Stimulated activated naive CD8-positive, alpha-beta T cell treated with anti-CD3 and anti-CD28 coated beads, Interleukin-15, Interleukin-2, amounts not matched to agents 100 ng/mL and 50 ng/mL, for 24 hours (primary cell): ENCODE results near the gene SUGP1.
"Not testable (repeated sequence)": the region's sequence is repeated elsewhere in the genome, so short reads cannot be mapped to it uniquely, and the experiment has no call there.

Experiments used
- H3K27ac Mint-ChIP-seq: one replicate; pipeline ENCODE4 v1.8.0; 2021; ENCODE audit warnings: mild to moderate bottlenecking, mixed read lengths
- H3K27me3 Mint-ChIP-seq: one replicate; pipeline ENCODE4 v1.8.0; 2021; ENCODE audit warnings: mixed read lengths
- H3K36me3 Mint-ChIP-seq: one replicate; pipeline ENCODE4 v1.8.0; 2021; ENCODE audit warnings: low read depth, mixed read lengths
- H3K4me1 Mint-ChIP-seq: one replicate; pipeline ENCODE4 v1.8.0; 2021; ENCODE audit warnings: low read depth, mixed read lengths
- H3K4me3 Mint-ChIP-seq: one replicate; pipeline ENCODE4 v1.8.0; 2021; ENCODE audit warnings: mild to moderate bottlenecking, mixed read lengths
- H3K9me3 Mint-ChIP-seq: one replicate; pipeline ENCODE4 v1.8.0; 2021; ENCODE audit warnings: mixed read lengths

The SUGP1 gene

DNA sequence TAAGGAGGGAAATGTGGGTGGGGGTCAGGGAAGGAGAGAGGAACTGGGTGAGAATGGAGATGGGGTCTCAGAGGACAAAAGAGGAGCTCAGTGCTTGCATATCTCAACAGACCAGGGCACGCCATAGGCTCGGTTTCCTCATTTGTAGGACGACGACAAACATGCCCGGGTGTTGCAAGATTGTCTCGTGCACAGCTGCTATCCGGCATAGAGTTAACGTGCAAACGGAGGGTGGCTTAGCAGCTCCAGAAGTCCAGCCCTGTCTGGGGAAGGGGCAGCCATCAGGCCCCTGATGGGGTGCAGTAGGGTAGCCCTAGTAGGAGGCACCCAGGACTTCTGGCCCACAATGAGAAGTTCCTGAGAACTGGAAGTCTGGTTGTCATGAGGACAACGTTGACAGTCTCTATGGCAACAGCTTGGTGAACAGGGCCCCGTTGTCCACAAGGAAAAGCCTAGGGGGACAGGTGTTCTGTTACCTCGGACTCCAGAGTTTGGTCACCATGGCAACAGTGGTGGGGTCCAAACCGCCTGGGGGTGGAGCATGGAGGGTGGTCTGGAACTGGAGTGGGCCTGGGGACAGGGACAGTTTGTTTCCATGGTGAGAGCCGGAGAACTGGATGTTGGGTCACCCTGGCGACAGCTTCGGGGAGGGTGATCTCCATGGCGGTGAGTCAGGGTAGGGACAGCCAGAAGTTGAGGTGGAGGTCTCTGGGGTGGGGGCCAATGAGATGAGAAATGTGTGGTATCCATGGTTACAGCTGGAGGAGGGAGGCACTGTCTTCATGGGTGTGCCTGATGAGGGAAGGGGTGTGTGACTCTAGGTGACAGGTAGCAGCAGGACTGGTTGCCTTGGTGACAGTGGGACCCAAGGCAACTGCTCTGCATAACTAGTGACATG is 64.0 kb downstream of the SUGP1 start:
- no peak overlapping the region for H3K4me3 Mint-ChIP-seq
- H3K4me1 Mint-ChIP-seq = peaks cover 8% of the 10 kb centered on the region
- H3K27me3 Mint-ChIP-seq = peaks cover 50% of the 10 kb centered on the region
- no peaks in the 10 kb centered on the region for H3K9me3 Mint-ChIP-seq
- no peaks in the 10 kb centered on the region for H3K36me3 Mint-ChIP-seq
- no peak overlapping the region for H3K27ac Mint-ChIP-seq

DNA sequence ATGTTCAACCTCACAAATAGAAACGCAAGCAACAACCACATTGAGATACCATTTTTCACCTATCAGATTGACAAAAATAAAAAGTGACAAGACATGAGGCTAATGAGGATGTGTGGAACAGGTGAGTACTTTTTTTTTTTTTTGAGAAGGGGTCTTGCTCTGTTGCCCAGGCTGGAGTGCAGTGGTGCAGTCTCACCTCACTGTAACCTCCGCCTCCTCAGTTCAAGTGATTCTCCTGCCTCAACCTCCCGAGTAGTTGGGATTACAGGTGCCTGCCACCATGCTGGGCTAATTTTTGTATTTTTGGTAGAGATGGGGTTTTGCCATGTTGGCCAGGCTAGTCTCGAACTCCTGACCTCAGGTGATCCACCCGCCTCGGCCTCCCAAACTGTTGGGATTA is 66.9 kb downstream of the SUGP1 start:
- H3K27me3 Mint-ChIP-seq = peaks cover 58% of the 10 kb centered on the region
- H3K4me1 Mint-ChIP-seq = not testable (repeated sequence)

DNA sequence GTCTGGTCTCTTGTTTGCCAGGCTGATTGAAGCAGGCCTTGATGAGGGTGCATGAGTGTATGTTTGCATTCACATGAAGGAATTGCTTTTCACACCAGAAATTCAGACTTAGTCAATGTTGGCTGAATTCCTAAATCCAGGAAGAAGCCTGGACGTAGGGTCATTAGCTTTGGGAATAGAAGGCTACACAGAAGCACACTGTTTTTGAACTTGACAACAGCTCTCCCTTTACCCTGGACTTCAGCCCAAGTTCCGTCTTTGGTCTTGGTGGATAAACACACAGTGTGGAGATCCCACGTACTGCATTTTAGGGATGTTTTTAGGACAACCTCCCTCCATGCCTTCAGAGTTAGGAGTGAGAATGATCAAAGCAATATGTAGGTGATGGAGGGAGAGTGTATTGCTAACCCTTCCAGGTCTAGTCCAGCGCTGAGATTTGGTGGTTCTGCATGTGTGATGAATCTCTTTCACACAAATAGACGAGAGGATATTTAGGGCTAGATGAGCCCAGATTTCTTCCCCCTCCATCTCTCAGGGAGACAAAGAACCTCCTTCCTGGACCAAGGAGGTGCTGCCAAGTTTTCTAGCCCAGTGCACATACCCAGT is 70.0 kb downstream of the SUGP1 start:
- Mint-ChIP-seq H3K27me3 (peaks cover 41% of the 10 kb centered on the region), H3K4me1 (no peaks in the 10 kb centered on the region), H3K4me3 (no peak overlapping the region), H3K9me3 (no peaks in the 10 kb centered on the region), H3K36me3 (no peaks in the 10 kb centered on the region), H3K27ac (no peak overlapping the region)

More for the DNA sequence above, 66.9 kb downstream of the SUGP1 start:
- not testable (repeated sequence) for H3K27ac Mint-ChIP-seq, H3K4me3 Mint-ChIP-seq, H3K36me3 Mint-ChIP-seq, H3K9me3 Mint-ChIP-seq

DNA sequence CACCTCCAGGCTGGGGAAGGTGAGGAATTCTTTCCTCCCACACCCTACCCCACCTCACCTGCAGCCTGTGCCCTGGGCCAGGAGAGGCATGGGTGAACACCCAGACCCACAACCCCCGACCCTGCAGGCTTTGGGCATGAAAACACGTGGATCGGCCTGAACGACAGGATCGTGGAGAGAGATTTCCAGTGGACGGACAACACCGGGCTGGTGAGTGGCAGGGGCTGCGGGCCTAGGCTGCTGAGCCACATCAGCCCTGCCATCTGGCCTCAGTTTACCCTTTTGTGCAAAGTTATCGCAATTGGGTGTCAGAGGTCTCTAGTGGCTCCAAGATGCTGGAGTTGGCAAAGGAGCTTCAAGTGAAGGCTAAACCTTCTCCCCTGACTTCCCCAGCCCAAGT is 79.8 kb downstream of the SUGP1 start:
- no peak overlapping the region for H3K4me3 Mint-ChIP-seq
- H3K27me3 Mint-ChIP-seq = no peaks in the 10 kb centered on the region
- peaks cover 7% of the 10 kb centered on the region for H3K9me3 Mint-ChIP-seq
- no peaks in the 10 kb centered on the region for H3K4me1 Mint-ChIP-seq
- no peak overlapping the region for H3K27ac Mint-ChIP-seq
- no peaks in the 10 kb centered on the region for H3K36me3 Mint-ChIP-seq

DNA sequence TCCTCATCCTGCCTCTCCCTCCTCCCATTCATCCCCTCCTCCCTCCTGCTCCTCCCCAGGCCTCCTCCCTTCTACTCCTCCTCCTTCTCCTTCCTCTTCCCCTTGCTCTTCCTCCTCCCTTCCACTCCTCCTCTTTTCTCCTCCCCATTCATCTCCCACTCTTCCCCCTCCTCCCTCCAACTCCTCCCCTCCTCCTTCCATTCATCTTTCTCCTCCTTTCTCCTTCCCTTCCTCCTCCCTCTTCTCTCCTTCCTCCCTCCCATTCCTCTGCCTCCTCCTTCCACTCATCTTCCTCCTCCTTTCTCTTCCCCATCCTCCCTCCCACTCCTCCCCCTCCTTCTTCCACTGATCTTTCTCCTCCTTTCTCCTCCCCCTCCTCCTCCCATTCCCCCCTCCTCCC is 80.6 kb downstream of the SUGP1 start:
- Mint-ChIP-seq H3K27ac (no peak overlapping the region), H3K4me3 (no peak overlapping the region), H3K4me1 (no peaks in the 10 kb centered on the region), H3K27me3 (no peaks in the 10 kb centered on the region), H3K36me3 (no peaks in the 10 kb centered on the region), H3K9me3 (peaks cover 7% of the 10 kb centered on the region)

DNA sequence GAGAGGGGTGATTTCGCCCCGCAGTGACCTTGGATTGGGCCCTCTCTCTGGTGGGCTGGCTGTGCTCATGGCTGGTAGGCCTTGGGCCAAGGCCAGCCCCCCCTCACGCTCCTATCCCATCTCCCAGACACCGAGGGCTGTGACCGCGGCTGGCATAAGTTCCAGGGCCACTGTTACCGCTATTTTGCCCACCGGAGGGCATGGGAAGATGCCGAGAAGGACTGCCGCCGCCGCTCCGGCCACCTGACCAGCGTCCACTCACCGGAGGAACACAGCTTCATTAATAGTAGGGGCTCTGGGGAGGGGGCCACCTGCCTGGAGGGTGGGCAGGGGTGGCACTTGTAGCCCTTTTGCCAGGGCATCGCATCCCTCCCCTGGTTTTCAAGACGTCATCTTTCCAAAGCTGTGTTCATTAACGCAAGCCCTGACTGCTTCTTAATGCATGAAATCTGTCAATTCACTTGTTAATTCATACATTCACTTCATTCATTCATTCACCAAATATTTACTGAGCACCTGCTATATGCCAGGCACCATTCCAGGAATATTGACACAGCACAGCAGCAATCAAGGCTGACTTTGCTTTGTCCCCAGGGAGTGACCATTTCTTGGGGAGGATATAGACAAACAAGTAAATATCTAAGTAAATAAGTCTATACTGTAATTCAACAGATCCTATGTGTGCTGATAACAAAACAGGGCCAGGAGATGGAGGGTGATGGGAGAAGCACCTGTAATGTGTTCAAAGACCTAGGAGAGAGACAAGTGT is 82.0 kb downstream of the SUGP1 start:
- Mint-ChIP-seq H3K4me3 (no peak overlapping the region), H3K36me3 (no peaks in the 10 kb centered on the region), H3K9me3 (peaks cover 18% of the 10 kb centered on the region), H3K27me3 (no peaks in the 10 kb centered on the region), H3K4me1 (no peaks in the 10 kb centered on the region), H3K27ac (no peak overlapping the region)

DNA sequence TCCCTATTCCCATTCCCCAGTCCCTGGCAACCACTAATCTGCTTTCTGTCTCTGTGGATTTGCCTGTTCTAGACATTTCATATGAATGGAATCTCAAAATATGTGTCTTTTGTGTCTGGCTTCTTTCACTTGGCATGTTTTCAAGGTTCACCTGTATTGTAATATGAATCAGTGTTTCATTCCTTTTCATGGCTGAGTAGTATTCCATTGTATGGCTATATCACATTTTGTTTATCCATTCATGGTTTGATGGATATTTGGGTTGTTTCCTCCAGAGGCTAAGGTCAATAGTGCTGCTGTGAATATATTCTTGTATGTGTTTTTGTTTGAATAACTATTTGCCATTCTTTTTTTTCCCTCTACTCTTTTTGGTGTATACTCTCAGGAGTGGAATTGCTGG is 84.1 kb downstream of the SUGP1 start:
- H3K4me1 Mint-ChIP-seq = no peaks in the 10 kb centered on the region
- H3K36me3 Mint-ChIP-seq = no peaks in the 10 kb centered on the region
- no peak overlapping the region for H3K4me3 Mint-ChIP-seq
- no peaks in the 10 kb centered on the region for H3K27me3 Mint-ChIP-seq
- peaks cover 19% of the 10 kb centered on the region for H3K9me3 Mint-ChIP-seq
- no peak overlapping the region for H3K27ac Mint-ChIP-seq

DNA sequence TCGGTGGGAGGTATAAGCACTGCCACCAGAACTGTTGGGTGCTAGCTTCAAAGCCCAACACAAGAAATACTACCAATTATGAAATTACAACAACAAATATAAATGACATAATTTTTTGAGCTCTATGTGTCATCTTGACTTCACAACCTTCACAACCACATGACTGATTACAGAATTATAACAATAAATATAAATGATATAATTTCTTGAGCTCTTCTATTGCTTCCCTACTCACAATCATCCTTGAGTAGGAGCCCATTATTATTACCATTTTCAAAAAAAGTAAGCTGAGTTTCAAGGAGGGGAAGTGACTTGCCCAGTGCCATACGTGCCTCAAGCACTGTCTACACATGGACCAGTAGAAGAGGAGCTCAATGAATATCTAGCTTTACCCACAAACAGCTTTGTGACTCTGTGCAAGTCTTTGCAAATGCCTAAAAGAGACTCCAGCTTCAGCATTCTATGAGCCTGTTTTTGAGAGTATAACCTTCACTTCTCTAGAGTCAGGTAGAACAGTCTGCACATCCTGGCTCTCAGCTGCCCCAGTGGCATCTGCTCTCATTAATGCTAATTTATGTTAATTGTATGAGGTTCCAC is 86.0 kb downstream of the SUGP1 start:
- Mint-ChIP-seq H3K27me3 (no peaks in the 10 kb centered on the region), H3K4me3 (no peak overlapping the region), H3K9me3 (peaks cover 19% of the 10 kb centered on the region), H3K4me1 (no peaks in the 10 kb centered on the region), H3K27ac (no peak overlapping the region), H3K36me3 (no peaks in the 10 kb centered on the region)

DNA sequence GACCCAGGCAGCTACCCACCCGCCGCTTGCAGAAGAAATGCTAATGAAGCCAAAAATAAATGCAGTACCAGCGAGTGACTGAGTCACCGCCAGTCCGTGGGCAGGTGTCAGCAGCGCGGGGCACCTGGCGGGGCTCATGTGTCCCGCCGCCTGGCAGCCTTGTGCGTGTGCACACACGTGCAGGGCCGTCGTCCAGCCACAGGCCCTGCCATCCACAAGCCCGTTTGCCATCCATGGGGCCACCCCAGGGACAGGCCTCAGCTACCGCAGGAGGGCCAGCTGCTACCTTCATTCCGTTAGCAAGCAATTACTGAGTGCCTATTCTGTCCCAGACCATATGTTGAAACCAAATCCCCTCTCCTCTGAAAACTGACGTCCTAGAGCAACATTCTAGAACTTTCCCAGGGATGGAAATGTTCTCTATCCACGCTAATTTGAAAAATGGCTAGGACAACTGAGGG is 88.0 kb downstream of the SUGP1 start:
- H3K9me3 Mint-ChIP-seq = peaks cover 19% of the 10 kb centered on the region
- H3K27me3 Mint-ChIP-seq = peaks cover 12% of the 10 kb centered on the region
- no peak overlapping the region for H3K27ac Mint-ChIP-seq
- H3K4me3 Mint-ChIP-seq = no peak overlapping the region
- H3K4me1 Mint-ChIP-seq = no peaks in the 10 kb centered on the region
- no peaks in the 10 kb centered on the region for H3K36me3 Mint-ChIP-seq

DNA sequence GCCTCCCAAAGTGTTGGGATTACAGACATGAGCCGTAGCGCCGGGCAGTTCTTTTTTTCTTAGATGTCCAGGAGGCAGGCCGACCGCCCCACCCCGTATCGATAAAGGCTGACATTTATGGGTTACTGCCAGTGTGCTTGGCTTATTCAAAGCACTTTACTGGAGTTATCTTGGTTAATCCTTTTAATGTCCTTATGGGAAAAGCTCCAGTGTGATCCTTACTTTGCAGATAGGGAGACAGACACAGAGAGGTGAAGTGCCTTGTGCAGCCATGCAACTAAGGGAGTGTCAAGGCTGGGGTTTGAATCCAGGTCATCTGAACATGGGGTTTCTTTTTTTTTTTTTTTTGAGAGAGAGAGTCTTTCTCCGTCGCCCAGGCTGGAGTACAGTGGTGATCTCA is 89.3 kb downstream of the SUGP1 start:
- Mint-ChIP-seq H3K27me3 (peaks cover 16% of the 10 kb centered on the region), H3K27ac (no peak overlapping the region), H3K36me3 (no peaks in the 10 kb centered on the region), H3K9me3 (peaks cover 15% of the 10 kb centered on the region), H3K4me1 (no peaks in the 10 kb centered on the region), H3K4me3 (no peak overlapping the region)

DNA sequence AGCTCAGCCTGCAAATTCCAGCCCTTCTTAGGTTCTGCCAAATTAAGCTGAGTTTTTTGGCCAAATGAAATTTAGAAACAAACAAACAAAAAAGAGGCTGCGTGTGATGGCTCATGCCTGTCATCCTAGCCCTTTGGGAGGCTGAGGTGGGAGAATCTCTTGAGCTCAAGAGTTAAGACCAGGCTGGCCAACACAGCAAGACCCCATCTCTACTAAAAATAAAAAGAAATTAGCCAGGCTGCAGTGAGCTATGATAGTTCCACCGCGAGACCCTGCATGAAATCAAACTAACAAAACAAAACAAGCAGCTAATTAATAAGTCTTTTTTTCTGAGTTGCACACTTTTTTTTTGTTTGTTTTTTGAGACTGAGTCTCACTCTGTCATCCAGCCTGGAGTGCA is 90.6 kb downstream of the SUGP1 start:
- Mint-ChIP-seq H3K27me3 (peaks cover 16% of the 10 kb centered on the region), H3K27ac (no peak overlapping the region), H3K4me3 (no peak overlapping the region), H3K4me1 (no peaks in the 10 kb centered on the region), H3K9me3 (peaks cover 12% of the 10 kb centered on the region), H3K36me3 (no peaks in the 10 kb centered on the region)

DNA sequence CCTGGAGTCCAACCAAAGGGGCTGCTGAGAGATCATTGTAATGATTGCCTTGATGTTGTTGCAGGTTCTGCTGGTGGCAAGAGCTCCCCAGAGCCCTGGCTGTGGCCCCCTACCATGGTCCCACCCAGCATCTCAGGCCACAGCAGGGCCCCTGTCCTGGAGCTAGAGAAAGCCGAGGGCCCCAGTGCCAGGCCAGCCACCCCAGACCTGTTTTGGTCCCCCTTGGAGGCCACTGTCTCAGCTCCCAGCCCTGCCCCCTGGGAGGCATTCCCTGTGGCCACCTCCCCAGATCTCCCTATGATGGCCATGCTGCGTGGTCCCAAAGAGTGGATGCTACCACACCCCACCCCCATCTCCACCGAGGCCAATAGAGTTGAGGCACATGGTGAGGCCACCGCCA is 93.1 kb downstream of the SUGP1 start:
- H3K36me3 Mint-ChIP-seq = no peaks in the 10 kb centered on the region
- H3K4me3 Mint-ChIP-seq = no peak overlapping the region
- no peak overlapping the region for H3K27ac Mint-ChIP-seq
- no peaks in the 10 kb centered on the region for H3K9me3 Mint-ChIP-seq
- H3K27me3 Mint-ChIP-seq = peaks cover 22% of the 10 kb centered on the region
- H3K4me1 Mint-ChIP-seq = no peaks in the 10 kb centered on the region

DNA sequence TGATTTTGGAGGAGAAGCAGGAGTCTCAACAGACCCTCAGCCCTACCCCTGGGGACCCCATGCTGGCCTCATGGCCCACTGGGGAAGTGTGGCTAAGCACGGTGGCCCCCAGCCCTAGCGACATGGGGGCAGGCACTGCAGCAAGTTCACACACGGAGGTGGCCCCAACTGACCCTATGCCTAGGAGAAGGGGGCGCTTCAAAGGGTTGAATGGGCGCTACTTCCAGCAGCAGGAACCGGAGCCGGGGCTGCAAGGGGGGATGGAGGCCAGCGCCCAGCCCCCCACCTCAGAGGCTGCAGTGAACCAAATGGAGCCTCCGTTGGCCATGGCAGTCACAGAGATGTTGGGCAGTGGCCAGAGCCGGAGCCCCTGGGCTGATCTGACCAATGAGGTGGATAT is 93.6 kb downstream of the SUGP1 start:
- H3K36me3 Mint-ChIP-seq = no peaks in the 10 kb centered on the region
- H3K4me3 Mint-ChIP-seq = no peak overlapping the region
- no peaks in the 10 kb centered on the region for H3K9me3 Mint-ChIP-seq
- H3K4me1 Mint-ChIP-seq = no peaks in the 10 kb centered on the region
- no peak overlapping the region for H3K27ac Mint-ChIP-seq
- H3K27me3 Mint-ChIP-seq = peaks cover 22% of the 10 kb centered on the region

DNA sequence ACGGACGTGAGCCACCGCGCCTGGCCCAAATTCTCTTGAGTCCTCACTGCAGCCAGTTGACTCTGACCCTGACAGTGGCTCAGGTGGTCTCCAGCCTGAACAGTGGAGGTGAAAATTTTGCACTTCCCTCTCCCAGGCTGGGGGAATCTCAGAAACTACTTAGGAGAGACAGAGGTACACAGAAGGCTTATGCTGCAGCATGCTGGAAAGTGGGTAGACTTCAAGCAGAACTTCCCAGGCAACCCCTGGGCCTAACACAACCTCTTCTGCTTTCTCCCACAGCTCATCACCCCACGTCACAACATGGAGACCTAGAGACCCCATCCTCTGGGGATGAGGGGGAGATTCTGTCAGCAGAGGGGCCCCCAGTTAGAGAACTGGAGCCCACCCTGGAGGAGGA is 94.1 kb downstream of the SUGP1 start:
- Mint-ChIP-seq H3K27me3 (peaks cover 22% of the 10 kb centered on the region), H3K9me3 (no peaks in the 10 kb centered on the region), H3K4me1 (no peaks in the 10 kb centered on the region), H3K4me3 (no peak overlapping the region), H3K27ac (no peak overlapping the region), H3K36me3 (no peaks in the 10 kb centered on the region)
